GM18907 (cell line): ENCODE results near the gene TMC5.
"Not testable (repeated sequence)": the region's sequence is repeated elsewhere in the genome, so short reads cannot be mapped to it uniquely, and the experiment has no call there.

Experiments used
- ATAC-seq: cut with Tn5 transposase; IDR thresholded peaks from one replicate; pipeline ENCODE4 v1.9.1; 2021; ENCODE audit warnings: mild to moderate bottlenecking, moderate library complexity; ENCODE audit not compliant: unreplicated experiment

TMC5 gene

GRCh38 chr16:19527161-19527560, 109.5 kb downstream of the TMC5 start:
- no peak for ATAC-seq

- ATAC-seq: no peak
Observed at GRCh38 chr16:19528666-19529065, 111.0 kb downstream of the TMC5 start.

DNA sequence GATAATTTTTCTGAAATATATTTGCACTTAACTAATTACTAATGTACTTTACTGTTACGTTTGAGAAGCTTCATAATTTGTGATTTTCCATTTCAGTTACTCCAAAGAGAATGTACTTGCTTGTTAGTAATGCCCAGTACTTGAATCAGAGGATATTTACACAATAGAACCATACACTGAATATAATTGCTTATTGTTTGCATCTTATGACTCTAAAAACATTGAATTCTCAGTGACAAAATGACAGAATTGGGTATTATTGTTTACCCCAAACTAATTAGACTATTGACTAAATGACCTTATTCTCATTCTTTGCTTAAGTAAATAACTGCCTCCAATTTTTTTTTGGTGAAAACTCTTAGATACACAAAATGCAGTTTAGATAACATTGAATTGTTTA, 114.9 kb downstream of the TMC5 start:
- no peak for ATAC-seq

- no peak for ATAC-seq
Observed at GRCh38 chr16:19540241-19540970, 122.7 kb downstream of the TMC5 start.

GRCh38 chr16:19542138-19542821, 124.6 kb downstream of the TMC5 start:
- no peak for ATAC-seq

DNA sequence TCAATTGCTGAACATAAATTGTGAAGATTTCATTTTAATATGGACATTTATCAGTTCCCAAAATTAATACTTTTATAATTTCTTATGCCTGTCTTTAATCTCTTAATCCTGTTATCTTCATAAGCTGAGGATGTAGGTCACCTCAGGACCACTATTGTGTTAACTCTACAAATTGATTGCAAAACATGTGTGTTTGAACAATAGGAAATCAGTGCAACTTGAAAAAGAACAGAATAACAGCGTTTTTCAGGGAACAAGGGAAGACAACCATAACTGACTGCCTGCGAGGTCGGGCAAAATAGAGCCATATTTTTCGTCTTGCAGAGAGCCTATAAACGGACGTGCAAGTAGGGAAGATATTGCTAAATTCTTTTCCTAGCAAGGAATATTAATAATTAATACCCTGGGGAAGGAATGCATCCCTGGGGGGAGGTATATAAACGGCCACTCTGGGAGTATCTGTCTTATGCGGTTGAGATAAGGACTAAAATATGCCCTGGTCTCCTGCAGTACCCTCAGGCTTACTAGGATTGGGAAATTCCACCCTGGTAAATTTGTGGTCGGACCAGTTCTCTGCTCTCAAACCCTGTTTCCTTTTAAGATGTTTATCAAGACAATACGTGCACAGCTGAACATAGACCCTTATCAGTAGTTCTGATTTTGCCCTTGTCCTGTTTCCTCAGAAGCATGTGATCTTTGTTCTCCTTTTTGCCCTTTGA, 125.8 kb downstream of the TMC5 start:
- not testable (repeated sequence) for ATAC-seq

DNA sequence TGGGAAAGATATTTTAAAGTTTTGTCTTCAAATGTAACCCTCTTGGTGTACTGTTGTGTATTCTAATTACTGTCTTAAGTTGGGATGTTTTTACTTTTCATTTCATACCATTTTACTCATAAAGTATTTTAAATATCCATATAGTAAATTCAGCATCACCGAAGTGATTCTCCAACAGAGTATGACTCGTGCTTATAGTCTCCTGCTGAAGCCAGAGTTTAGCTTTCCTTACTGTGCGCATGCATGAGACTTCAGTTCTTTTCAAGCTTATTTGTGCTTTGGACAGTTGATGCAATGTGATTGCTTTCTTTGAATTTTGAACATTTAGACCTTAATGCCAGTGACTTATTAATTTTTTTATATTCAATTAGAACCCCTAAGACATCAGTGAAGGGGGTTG, 130.5 kb downstream of the TMC5 start:
- ATAC-seq: no peak
